Measurements from ENCODE around the gene SMIM10L2A. TPM values are rescaled to one million over a fixed set of nuclear protein-coding genes. Genes with fewer than 3 reads are reported as not detected.
A peak's percentile ranks its signal among the peaks of the same experiment; 100 is the strongest.
"Not testable (repeated sequence)": the region's sequence is repeated elsewhere in the genome, so short reads cannot be mapped to it uniquely, and the experiment has no call there.

The SMIM10L2A gene
- total and polyA plus RNA-seq, 9 donors: 1.8 to 7.1 (median 4.0) TPM

DNA sequence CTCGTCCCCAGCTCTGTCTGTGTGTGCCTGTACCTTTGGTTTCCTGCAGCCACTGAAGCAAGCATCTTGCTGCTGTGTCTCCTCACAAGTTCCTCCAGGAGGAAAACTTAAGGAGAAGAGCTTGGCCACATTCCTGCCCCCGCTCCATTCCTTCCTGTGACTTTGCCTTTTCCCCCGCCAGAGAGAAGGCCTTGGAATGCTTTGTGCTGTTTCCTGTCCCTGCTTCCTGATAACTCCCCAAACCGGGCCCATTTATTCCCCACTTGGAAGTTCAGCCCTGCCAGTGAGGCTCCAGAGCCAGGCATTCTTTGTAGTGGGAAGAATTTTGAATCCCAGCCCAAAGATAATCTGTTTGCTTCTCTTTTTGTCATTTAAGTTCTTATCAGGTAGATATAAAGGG is 33.1 kb downstream of the SMIM10L2A start:
- no peak for DNase-seq
- Histone ChIP-seq H3K36me3 (no peaks in the 10 kb centered on the region), H3K27ac (no peak overlapping the region), H3K4me1 (ENCODE audit: insufficient read depth) (no peaks in the 10 kb centered on the region), H3K27me3 (no peaks in the 10 kb centered on the region), H3K9me3 (no peaks in the 10 kb centered on the region), H3K4me3 (no peak overlapping the region)
- TF ChIP-seq, protein P1, sequence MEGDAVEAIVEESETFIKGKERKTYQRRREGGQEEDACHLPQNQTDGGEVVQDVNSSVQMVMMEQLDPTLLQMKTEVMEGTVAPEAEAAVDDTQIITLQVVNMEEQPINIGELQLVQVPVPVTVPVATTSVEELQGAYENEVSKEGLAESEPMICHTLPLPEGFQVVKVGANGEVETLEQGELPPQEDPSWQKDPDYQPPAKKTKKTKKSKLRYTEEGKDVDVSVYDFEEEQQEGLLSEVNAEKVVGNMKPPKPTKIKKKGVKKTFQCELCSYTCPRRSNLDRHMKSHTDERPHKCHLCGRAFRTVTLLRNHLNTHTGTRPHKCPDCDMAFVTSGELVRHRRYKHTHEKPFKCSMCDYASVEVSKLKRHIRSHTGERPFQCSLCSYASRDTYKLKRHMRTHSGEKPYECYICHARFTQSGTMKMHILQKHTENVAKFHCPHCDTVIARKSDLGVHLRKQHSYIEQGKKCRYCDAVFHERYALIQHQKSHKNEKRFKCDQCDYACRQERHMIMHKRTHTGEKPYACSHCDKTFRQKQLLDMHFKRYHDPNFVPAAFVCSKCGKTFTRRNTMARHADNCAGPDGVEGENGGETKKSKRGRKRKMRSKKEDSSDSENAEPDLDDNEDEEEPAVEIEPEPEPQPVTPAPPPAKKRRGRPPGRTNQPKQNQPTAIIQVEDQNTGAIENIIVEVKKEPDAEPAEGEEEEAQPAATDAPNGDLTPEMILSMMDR (IDR thresholded peaks at IDR 0.05): no peak
- no peak for TF ChIP-seq POLR2A (IDR thresholded peaks at IDR 0.05)
- TF ChIP-seq EP300 (IDR thresholded peaks at IDR 0.05): no peak
- intact Hi-C loops (cut with DNase I): no loop called here
- WGBS, 3 donors: 13 to 21% (median 16%) methylated on average over 4 of the region's 4 CpGs

GRCh38 chrX:135461756-135462155 is 40.0 kb downstream of the SMIM10L2A start:
- H3K27me3 ChIP-seq; H3K9me3 ChIP-seq; H3K4me1 ChIP-seq (ENCODE audit: insufficient read depth); H3K27ac ChIP-seq; H3K4me3 ChIP-seq; H3K36me3 ChIP-seq; DNase-seq; intact Hi-C loops (cut with DNase I): not testable (repeated sequence)
- 63 to 81% (median 69%) methylated on average over 2 of the region's 2 CpGs for WGBS, 3 donors

- WGBS, 3 donors: 67 to 83% (median 73%) methylated on average over 2 of the region's 2 CpGs
- no peak for DNase-seq
- TF ChIP-seq POLR2A (IDR thresholded peaks at IDR 0.05) (no peak), EP300 (IDR thresholded peaks at IDR 0.05) (no peak)
- TF ChIP-seq, protein P1 (IDR thresholded peaks at IDR 0.05): no peak
Measured at GRCh38 chrX:135463937-135464336, 42.2 kb downstream of the SMIM10L2A start.

DNA sequence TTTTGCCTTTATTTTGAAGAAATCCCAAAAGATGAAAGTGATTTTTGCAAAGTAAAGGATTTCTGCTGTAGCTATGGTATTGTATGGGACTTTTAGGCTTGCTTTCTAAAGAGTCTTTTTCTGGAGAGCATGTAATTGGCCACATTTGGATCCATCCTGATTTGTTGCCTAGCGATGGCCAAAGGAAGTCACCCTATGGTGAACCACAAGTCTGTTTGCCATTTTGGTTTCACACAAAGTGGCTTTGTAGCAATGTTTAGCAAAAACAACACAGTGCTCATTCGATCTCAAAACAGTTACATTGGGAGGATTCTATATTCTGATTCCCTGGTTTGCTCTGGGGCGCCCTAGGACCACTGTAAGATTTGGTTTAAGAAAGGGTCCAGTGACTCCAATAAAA is 54.6 kb downstream of the SMIM10L2A start:
- Histone ChIP-seq H3K27ac (no peak overlapping the region), H3K4me3 (no peak overlapping the region), H3K4me1 (ENCODE audit: insufficient read depth) (no peaks in the 10 kb centered on the region), H3K9me3 (no peaks in the 10 kb centered on the region), H3K27me3 (no peaks in the 10 kb centered on the region), H3K36me3 (no peaks in the 10 kb centered on the region)
- WGBS, 3 donors: 70 to 75% (median 71%) methylated on average over 3 of the region's 3 CpGs
- intact Hi-C loops (cut with DNase I): no loop called here
- TF ChIP-seq, protein P1 (IDR thresholded peaks at IDR 0.05): no peak
- TF ChIP-seq EP300 (IDR thresholded peaks at IDR 0.05) (no peak), POLR2A (IDR thresholded peaks at IDR 0.05) (no peak)
- no peak for DNase-seq

More at GRCh38 chrX:135463937-135464336, 42.2 kb downstream of the SMIM10L2A start:
- Histone ChIP-seq H3K9me3 (no peaks in the 10 kb centered on the region), H3K4me3 (no peak overlapping the region), H3K4me1 (ENCODE audit: insufficient read depth) (no peaks in the 10 kb centered on the region), H3K27me3 (no peaks in the 10 kb centered on the region), H3K36me3 (no peaks in the 10 kb centered on the region), H3K27ac (no peak overlapping the region)
- intact Hi-C loops (cut with DNase I): no loop called here

DNA sequence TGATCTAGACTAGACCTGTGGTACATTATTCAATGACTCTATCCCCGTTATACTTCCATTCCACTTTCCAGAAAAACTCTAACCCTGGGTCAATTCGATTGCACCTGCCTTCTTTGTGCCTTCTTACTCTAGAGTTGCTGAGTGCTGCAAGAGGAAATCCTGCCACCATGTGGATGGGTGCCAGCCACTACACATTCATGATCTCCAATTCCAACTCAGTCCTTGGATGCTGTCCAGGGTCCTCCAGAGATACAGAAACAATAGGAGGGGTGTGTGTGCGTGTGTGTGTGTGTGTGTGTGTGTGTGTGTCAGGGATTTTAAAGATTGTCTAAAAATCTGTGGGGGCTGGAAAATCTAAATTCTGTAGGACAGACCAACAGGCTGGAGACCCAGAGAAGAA is 55.8 kb downstream of the SMIM10L2A start:
- Histone ChIP-seq H3K27ac (no peak overlapping the region), H3K4me1 (ENCODE audit: insufficient read depth) (no peaks in the 10 kb centered on the region), H3K27me3 (no peaks in the 10 kb centered on the region), H3K9me3 (no peaks in the 10 kb centered on the region), H3K36me3 (no peaks in the 10 kb centered on the region), H3K4me3 (no peak overlapping the region)
- WGBS, 3 donors: 23 to 31% (median 28%) methylated on average over 3 of the region's 3 CpGs
- intact Hi-C loops (cut with DNase I): no loop called here
- TF ChIP-seq, protein P1 (IDR thresholded peaks at IDR 0.05): no peak
- DNase-seq: peak; percentile 14 to 49 (median 33)

Small RNAs within 50 kb of the gene (small RNA-seq; reads per million reads assigned to genes)
- 0.15 reads per million for gene RNA5SP515

Other genes with a start within 250 kb of the SMIM10L2A start
- not detected for gene ETDA, start 169.9 kb upstream of the SMIM10L2A start, total RNA-seq
- not detected for gene ETDA, start 169.9 kb upstream of the SMIM10L2A start, polyA plus RNA-seq
- not detected for gene ETDC, start 112.5 kb upstream of the SMIM10L2A start, total RNA-seq
- not detected for gene ETDC, start 112.5 kb upstream of the SMIM10L2A start, polyA plus RNA-seq
- gene ZNF75D, start 77.8 kb upstream of the SMIM10L2A start, total RNA-seq: 10 to 100 TPM in 2 of 7 donors, 1 to 10 TPM in 5; 7.0 to 10.4 (median 9.6) TPM
- gene ZNF75D, start 77.8 kb upstream of the SMIM10L2A start, polyA plus RNA-seq: 1 to 10 TPM; 8.8 to 9.2 TPM
- gene ZNF449, start 77.1 kb upstream of the SMIM10L2A start, total RNA-seq: 1 to 10 TPM; 5.2 to 7.3 (median 5.7) TPM
- 1 to 10 TPM; 2.6 to 7.1 TPM for gene ZNF449, start 77.1 kb upstream of the SMIM10L2A start, polyA plus RNA-seq
- gene INTS6L, start 98.7 kb downstream of the SMIM10L2A start, total RNA-seq: 10 to 100 TPM; 13.2 to 20.7 (median 16.4) TPM
- 10 to 100 TPM in 1 of 2 donors, 1 to 10 TPM in 1; 9.0 to 13.5 TPM for gene INTS6L, start 98.7 kb downstream of the SMIM10L2A start, polyA plus RNA-seq

Measured in ovary (tissue), 9 donors.